Measurements from ENCODE around the gene ERBB2. TPM values are rescaled to one million over a fixed set of nuclear protein-coding genes. Genes with fewer than 3 reads are reported as not detected.

ERBB2 gene
- total and polyA plus RNA-seq, 2 of the 8 experiments (the other 6 are each of a cell fraction or from before 2014, with no cell fraction given) = 183 to 394 TPM

DNA sequence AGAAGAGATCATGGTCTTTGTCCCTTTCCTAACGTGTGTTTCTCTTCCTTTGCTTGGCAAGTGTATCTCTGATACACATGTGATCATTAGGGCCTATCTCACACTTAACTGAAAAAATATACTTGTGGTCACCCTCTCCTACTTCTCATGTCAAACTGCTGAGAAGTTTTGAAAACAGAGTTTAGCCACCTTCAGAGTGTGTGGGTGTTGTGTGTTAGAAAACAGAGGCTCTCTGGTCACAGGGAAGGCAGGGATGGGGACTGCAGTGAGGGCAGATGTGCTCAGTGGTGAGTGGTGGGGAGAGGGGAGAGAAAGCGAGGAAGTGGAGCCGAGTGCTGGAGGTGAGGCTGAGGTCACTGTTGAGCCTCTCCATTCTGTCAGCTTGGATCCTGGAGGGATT, 67.3 kb downstream of the ERBB2 start:
- FAIRE-seq = no peak

More for the DNA sequence above, 67.3 kb downstream of the ERBB2 start:
- H3K27me3 ChIP-seq (replicated peaks in 1 of 4; ENCODE audit: control insufficient read depth in 3 of 4, extremely low read depth in 1 of 4, insufficient read depth in 3 of 4, low read length in 3 of 4) = no peaks in the 10 kb centered on the region
- no peak overlapping the region for H3K4me2 ChIP-seq (ENCODE audit: insufficient read depth in 1 of 2, low read depth in 2 of 2, low read length in 2 of 2)
- no peak overlapping the region for H3K14ac ChIP-seq (ENCODE audit: insufficient read length)
- H2BK20ac ChIP-seq (ENCODE audit: low read length) = no peak overlapping the region
- no peaks in the 10 kb centered on the region for H4K20me1 ChIP-seq (replicated peaks in 1 of 2; ENCODE audit: control insufficient read depth in 1 of 2, insufficient read depth in 2 of 2, low read length in 2 of 2)
- no peaks in the 10 kb centered on the region for H3K36me3 ChIP-seq (ENCODE audit: control insufficient read depth in 2 of 4, insufficient read depth in 4 of 4, low read length in 3 of 4)
- H3K23me2 ChIP-seq (ENCODE audit: low read depth, low read length) = no peaks in the 10 kb centered on the region
- H2AK5ac ChIP-seq (ENCODE audit: low read depth, low read length) = no peak overlapping the region
- no peaks in the 10 kb centered on the region for H3K79me1 ChIP-seq (ENCODE audit: low read depth, low read length)
- no peak overlapping the region for H3K4me3 ChIP-seq (ENCODE audit: extremely low read depth in 1 of 4, insufficient read depth in 2 of 4, low read depth in 3 of 4, low read length in 4 of 4)
- no peak overlapping the region for H3K4ac ChIP-seq (replicated peaks; ENCODE audit: insufficient read length, low read depth, low read length)
- H3K4me1 ChIP-seq (replicated peaks in 1 of 4; ENCODE audit: control insufficient read depth in 3 of 4, insufficient read depth in 4 of 4, low read length in 3 of 4) = no peaks in the 10 kb centered on the region
- WGBS, 2 experiments (ENCODE audit: extremely low coverage in 1 of 2, insufficient coverage in 1 of 2, insufficient read length in 1 of 2, insufficient replicate concordance in 2 of 2, low coverage in 1 of 2, low lambda C conversion rate in 2 of 2, missing lambda C conversion rate in 1 of 2) = 86% methylated on average over 3 of the region's 3 CpGs; no CpG with 5 or more reads in 1 of the 2 experiments
- no peak overlapping the region for H3K23ac ChIP-seq (ENCODE audit: insufficient read length)
- H3K9ac ChIP-seq (replicated peaks in 1 of 4; ENCODE audit: extremely low read depth in 1 of 4, low read depth in 3 of 4, low read length in 3 of 4) = no peak overlapping the region
- H2BK15ac ChIP-seq (ENCODE audit: low read length) = no peak overlapping the region
- DNase-seq (ENCODE audit: low read depth in 1 of 2, low spot score in 2 of 2) = no peak
- no peak overlapping the region for H4K5ac ChIP-seq (ENCODE audit: insufficient read length, low read depth, low read length)
- H4K91ac ChIP-seq (replicated peaks; ENCODE audit: insufficient read length, low read length) = no peak overlapping the region
- POLR2A ChIA-PET (ENCODE audit: partially characterized antibody) = no interaction called here
- H4K8ac ChIP-seq (ENCODE audit: extremely low read depth, insufficient read depth, low read length) = no peak overlapping the region
- H3K27ac ChIP-seq (ENCODE audit: low read depth, low read length) = no peak overlapping the region
- no peak overlapping the region for H3K18ac ChIP-seq (ENCODE audit: extremely low read depth, low read length)
- H2BK12ac ChIP-seq (ENCODE audit: low read depth, low read length) = no peak overlapping the region
- no peaks in the 10 kb centered on the region for H3K9me3 ChIP-seq (ENCODE audit: insufficient read depth in 2 of 2, low read depth in 1 of 2, low read length in 1 of 2)
- H2AFZ ChIP-seq (ENCODE audit: low read length) = no peak overlapping the region
- TF ChIP-seq CEBPB (IDR thresholded peaks at IDR 0.05; ENCODE audit: low read depth, low read length) = no peak
- no peak for TF ChIP-seq POLR2A (IDR thresholded peaks at IDR 0.05; ENCODE audit: control extremely low read depth in 1 of 2, low read depth in 2 of 2, low read length in 2 of 2)
- TF ChIP-seq GABPA (IDR thresholded peaks at IDR 0.05; ENCODE audit: borderline replicate concordance, insufficient read depth, low read length) = no peak
- TF ChIP-seq ZNF274 (IDR thresholded peaks at IDR 0.05; ENCODE audit: borderline replicate concordance, extremely low read depth, low read length) = no peak
- TF ChIP-seq CBX8 (IDR thresholded peaks at IDR 0.05; ENCODE audit: borderline replicate concordance, low read depth, low read length) = no peak
- no peak for TF ChIP-seq POLR2AphosphoS5 (IDR thresholded peaks at IDR 0.05; ENCODE audit: low read depth, low read length)
- TF ChIP-seq CTBP2 (IDR thresholded peaks at IDR 0.05; ENCODE audit: borderline replicate concordance, insufficient read depth, insufficient read length, low read length) = no peak
- no peak for TF ChIP-seq YY1 (IDR thresholded peaks at IDR 0.05; ENCODE audit: low read depth, low read length)
- TF ChIP-seq TAF7 (optimal IDR thresholded peaks at IDR 0.05; ENCODE audit: borderline replicate concordance, low read depth, low read length) = no peak
- TF ChIP-seq KDM1A (IDR thresholded peaks at IDR 0.05; ENCODE audit: borderline replicate concordance, low read length) = no peak
- no peak for TF ChIP-seq JUN (IDR thresholded peaks at IDR 0.05; ENCODE audit: low read depth, low read length)
- TF ChIP-seq BACH1 (IDR thresholded peaks at IDR 0.05; ENCODE audit: low read length) = no peak
- no peak for TF ChIP-seq KDM5A (IDR thresholded peaks at IDR 0.05; ENCODE audit: low read length)
- TF ChIP-seq MAFK (IDR thresholded peaks at IDR 0.05; ENCODE audit: low read depth, low read length) = no peak
- no peak for TF ChIP-seq TEAD4 (IDR thresholded peaks at IDR 0.05; ENCODE audit: low read depth, low read length)
- no peak overlapping the region for H2BK5ac ChIP-seq (ENCODE audit: low read depth, low read length)
- CTCF ChIA-PET (ENCODE audit: partially characterized antibody) = interaction anchor here (0.9 to 1.4 kb wide), 2 partner anchors 45 to 144 kb away, joined by 3 read pairs; no protein-coding TSS in a partner anchor
- no peak overlapping the region for H2BK120ac ChIP-seq (replicated peaks; ENCODE audit: low read depth, low read length)
- H3K79me2 ChIP-seq (ENCODE audit: control insufficient read depth in 1 of 2, insufficient read depth in 2 of 2, low read length in 2 of 2) = no peaks in the 10 kb centered on the region
- H3K56ac ChIP-seq (replicated peaks; ENCODE audit: insufficient read length, low read depth, low read length) = no peak overlapping the region
